Transverse colon (tissue), 4 donors: ENCODE data around the gene SNRK. TPM values are rescaled to one million over a fixed set of nuclear protein-coding genes. Genes with fewer than 3 reads are reported as not detected.
"Not testable (repeated sequence)": the region's sequence is repeated elsewhere in the genome, so short reads cannot be mapped to it uniquely, and the experiment has no call there.

ENCODE experiments used
- DNase-seq: peaks from one replicate; pipeline ENCODE4 v3.0.0-alpha.2; 2019
- H3K27ac ChIP-seq, 4 donors: fragments of 200-600 bp; sonication (generic); 2 replicates each; pipeline ENCODE4 v1.5.1; 2016 to 2018; ENCODE audit warnings: inconsistent platforms in 4 of 4
- H3K27me3 ChIP-seq: fragments of 200-600 bp; sonication (generic); 2 replicates; pipeline ENCODE4 v1.5.1; 2017; ENCODE audit warnings: inconsistent platforms
- H3K36me3 ChIP-seq, 4 donors: fragments of 200-600 bp; sonication (generic); 2 replicates each; pipeline ENCODE4 v1.5.1; 2017 to 2019; ENCODE audit warnings: inconsistent platforms in 4 of 4
- H3K4me1 ChIP-seq, 4 donors: fragments of 200-600 bp; sonication (generic); 2 replicates each; pipeline ENCODE4 v1.5.1; 2017 to 2020; ENCODE audit warnings: inconsistent platforms in 4 of 4
- H3K4me3 ChIP-seq, 4 donors: fragments of 200-600 bp; sonication (generic); 1 replicate in 1 of 4; 2 replicates in 3 of 4; pipeline versions ENCODE4 v1.5.1 to v1.6.1; 2017 to 2019; ENCODE audit warnings: inconsistent platforms in 4 of 4
- H3K9me3 ChIP-seq, 2 donors: fragments of 200-600 bp; sonication (generic); 2 replicates each; pipeline ENCODE4 v1.5.1; 2017 to 2019; ENCODE audit warnings: inconsistent platforms in 2 of 2
- CTCF ChIP-seq, 5 experiments: fragments of 200-600 bp in 3 of 5; fragments of 450-650 bp in 2 of 5; sonication (generic) in 3 of 5; IDR thresholded peaks; 1 replicate in 2 of 5; 2 replicates in 3 of 5; pipeline ENCODE4 v1.5.1; 2016 to 2017; ENCODE audit warnings: antibody characterized with exemption in 5 of 5, inconsistent platforms in 3 of 5, mild to moderate bottlenecking in 2 of 5, moderate library complexity in 1 of 5
- EP300 ChIP-seq: sonication (generic); formaldehyde crosslinking; IDR thresholded peaks from one replicate; pipeline ENCODE4 v1.6.1; 2017; ENCODE audit warnings: antibody characterized with exemption, low read depth
- POLR2A ChIP-seq: fragments of 450-650 bp; IDR thresholded peaks from one replicate; pipeline ENCODE4 v1.6.1; 2016; ENCODE audit warnings: antibody characterized with exemption, mild to moderate bottlenecking, moderate library complexity
- POLR2AphosphoS5 ChIP-seq, 3 donors: sonication (generic); formaldehyde crosslinking; IDR thresholded peaks; one replicate each; pipeline ENCODE4 v1.6.1; 2016; ENCODE audit warnings: antibody characterized with exemption in 3 of 3
- WGBS, 2 donors: methylation state at CpG; one replicate each; pipeline ENCODE4 v1.1.5; 2018; ENCODE audit warnings: low coverage in 1 of 2; 5-methylcytosine and 5-hydroxymethylcytosine counted together
- in situ Hi-C, 4 donors: fragments of 200-750 bp; cut with MboI; loops; one replicate each; pipeline versions ENCODE4 v1.15.0 to v1.15.1; 2017; ENCODE audit warnings: low sequenced_read_pairs in 3 of 4, low pct_ligation_motif_present in 1 of 4, low pct_unique_long_range_greater_than_20kb in 1 of 4
- intact Hi-C: fragments of 100-400 bp; cut with DNase I; formaldehyde crosslinking; loops from one replicate; pipeline ENCODE4 v1.15.1; 2023; ENCODE audit warnings: low total_unique reads
- total RNA-seq, 4 donors: library from RNA; depleted of rRNA; stranded (reverse); fragments of >200 nt; gene quantifications; one replicate each; pipeline ENCODE4 v1.1.0, GENCODE V29; 2016

SNRK gene
- total RNA-seq, 4 donors from 2014 or later, result 29.9 to 43.3 (median 31.7) TPM

- TF ChIP-seq CTCF (IDR thresholded peaks at IDR 0.05) (no peak), POLR2A (no peak), POLR2AphosphoS5 (IDR thresholded peaks at IDR 0.05) (no peak), EP300 (no peak)
- Histone ChIP-seq H3K4me3 (no peak overlapping the region), H3K9me3 (peaks cover 9 to 10% of the 10 kb centered on the region in 2 donors), H3K27ac (no peak overlapping the region), H3K4me1 (peaks cover 0 to 7% (median 0%) of the 10 kb centered on the region in 4 donors), H3K27me3 (no peaks in the 10 kb centered on the region), H3K36me3 (peaks cover 0 to 32% (median 13%) of the 10 kb centered on the region in 4 donors)
- WGBS, 2 donors, result 91% methylated on average over 3 of the region's 3 CpGs; no CpG with 5 or more reads in 1 of the 2 donors
- intact Hi-C loops (no loop called here), in situ Hi-C loops (no loop called here)
- DNase-seq, result no peak
Observed at GRCh38 chr3:43349716-43350115, 63.4 kb downstream of the SNRK start.

DNA sequence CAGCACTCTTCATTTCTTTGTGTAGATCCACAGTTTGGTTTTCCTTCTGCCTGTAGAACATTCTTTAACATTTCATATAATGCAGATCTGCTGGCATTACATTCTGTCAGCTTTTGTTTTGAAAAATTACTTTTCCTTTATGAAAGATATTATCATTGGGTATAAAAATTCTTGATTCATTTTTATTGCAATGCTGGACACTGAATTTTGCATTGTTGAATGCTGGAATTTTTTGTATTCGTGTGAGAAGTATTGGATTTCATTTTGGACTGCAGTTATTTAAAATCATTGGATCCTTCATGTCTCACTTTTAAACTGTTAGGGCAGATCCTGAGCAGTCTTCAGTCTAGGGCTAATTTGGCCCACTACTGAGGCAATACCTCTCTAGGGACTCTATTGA, 67.1 kb downstream of the SNRK start:
- Histone ChIP-seq H3K9me3 (peaks cover 20 to 24% of the 10 kb centered on the region in 2 donors), H3K36me3 (peaks cover 0 to 9% (median 1%) of the 10 kb centered on the region in 4 donors), H3K27ac (no peak overlapping the region), H3K27me3 (no peaks in the 10 kb centered on the region), H3K4me3 (no peak overlapping the region), H3K4me1 (no peaks in the 10 kb centered on the region)
- TF ChIP-seq CTCF (IDR thresholded peaks at IDR 0.05), result no peak
- no peak for TF ChIP-seq POLR2AphosphoS5 (IDR thresholded peaks at IDR 0.05)
- DNase-seq, result no peak
- intact Hi-C loops, result no loop called here
- WGBS, 2 donors, result 94 to 100% methylated on average over 1 of the region's 1 CpG
- in situ Hi-C loops, result no loop called here

GRCh38 chr3:43353923-43354670, 67.8 kb downstream of the SNRK start:
- no peak for DNase-seq
- in situ Hi-C loops (no loop called here), intact Hi-C loops (no loop called here)
- Histone ChIP-seq H3K4me3 (no peak overlapping the region), H3K27ac (no peak overlapping the region), H3K36me3 (peaks cover 0 to 7% (median 0%) of the 10 kb centered on the region in 4 donors), H3K9me3 (peaks cover 20 to 24% of the 10 kb centered on the region in 2 donors), H3K4me1 (no peaks in the 10 kb centered on the region), H3K27me3 (no peaks in the 10 kb centered on the region)
- 83 to 90% methylated on average over 1 to 4 of the region's 4 CpGs for WGBS, 2 donors
- TF ChIP-seq POLR2A (no peak), POLR2AphosphoS5 (IDR thresholded peaks at IDR 0.05) (no peak), CTCF (IDR thresholded peaks at IDR 0.05) (no peak), EP300 (no peak)

GRCh38 chr3:43356033-43356432, 69.7 kb downstream of the SNRK start:
- in situ Hi-C loops, result not testable (repeated sequence)

DNA sequence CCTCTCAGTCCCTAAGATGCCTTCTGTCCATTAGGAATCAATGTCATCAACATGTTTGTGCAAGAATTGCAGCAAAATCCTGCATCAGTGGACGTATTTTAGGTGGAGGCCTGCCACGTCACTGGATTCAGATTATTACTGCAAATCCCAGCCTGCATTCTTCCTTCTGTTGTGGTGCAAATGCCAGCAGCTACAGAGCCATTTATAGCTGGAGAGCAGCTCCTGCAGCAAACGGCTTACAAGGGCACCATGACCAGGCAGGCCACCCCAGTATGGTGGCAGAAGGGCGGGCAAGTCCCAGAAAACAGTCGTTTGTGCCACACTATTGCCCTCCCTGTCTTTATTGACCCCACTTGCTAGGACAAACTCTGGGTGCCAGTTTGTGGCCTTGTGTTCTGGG, 74.7 kb downstream of the SNRK start:
- in situ Hi-C loops, result no loop called here
- H3K4me1 ChIP-seq, result no peaks in the 10 kb centered on the region
- intact Hi-C loops, result no loop called here

More at GRCh38 chr3:43356033-43356432, 69.7 kb downstream of the SNRK start:
- intact Hi-C loops, DNase-seq, H3K36me3 ChIP-seq, H3K4me1 ChIP-seq, H3K4me3 ChIP-seq, H3K27ac ChIP-seq, H3K27me3 ChIP-seq: not testable (repeated sequence)
- peaks cover 20 to 24% of the 10 kb centered on the region in 2 donors for H3K9me3 ChIP-seq
- WGBS, 2 donors, result 92% methylated on average over 2 of the region's 2 CpGs; no CpG with 5 or more reads in 1 of the 2 donors

More for the DNA sequence above, 74.7 kb downstream of the SNRK start:
- Histone ChIP-seq H3K36me3 (no peaks in the 10 kb centered on the region), H3K27me3 (no peaks in the 10 kb centered on the region), H3K9me3 (peaks cover under 1 to 2% of the 10 kb centered on the region in 2 donors), H3K27ac (no peak overlapping the region), H3K4me3 (no peak overlapping the region)
- TF ChIP-seq CTCF (IDR thresholded peaks at IDR 0.05), result no peak
- no peak for TF ChIP-seq EP300
- no peak for TF ChIP-seq POLR2AphosphoS5 (IDR thresholded peaks at IDR 0.05)
- TF ChIP-seq POLR2A, result no peak
- 78% methylated on average over 5 of the region's 5 CpGs; no CpG with 5 or more reads in 1 of the 2 donors for WGBS, 2 donors
- DNase-seq, result no peak
